ENCODE results near the gene HIVEP2.

The HIVEP2 gene

DNA sequence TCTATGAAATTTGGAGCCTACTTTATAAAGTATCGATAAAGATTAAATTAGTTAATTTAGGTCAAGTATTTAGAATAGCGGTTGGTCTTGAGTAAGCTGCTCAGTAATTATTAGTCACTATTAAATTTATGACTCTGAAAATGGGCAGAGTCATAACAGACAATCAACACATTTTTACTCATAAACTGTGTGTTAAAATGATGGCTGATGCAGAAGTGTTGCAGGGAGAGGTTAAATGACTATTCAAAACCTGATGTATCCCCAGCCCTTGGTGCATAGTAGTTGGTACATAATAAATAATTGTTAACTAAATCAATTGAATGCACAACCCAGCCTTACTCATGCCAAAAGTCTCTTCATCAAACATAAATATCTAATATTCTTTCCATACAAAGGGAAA, 30.6 kb downstream of the HIVEP2 start:
- H3K27ac ChIP-seq (ENCODE audit: low read depth, low read length): no peak overlapping the region
- no peaks in the 10 kb centered on the region for H3K9me3 ChIP-seq (ENCODE audit: low read length)
- H3K27me3 ChIP-seq (ENCODE audit: control insufficient read depth in 1 of 2, insufficient read depth in 2 of 2, low read length in 2 of 2): no peaks in the 10 kb centered on the region

GRCh38 chr6:142913511-142914047, 31.4 kb downstream of the HIVEP2 start:
- Histone ChIP-seq H3K4me3 (ENCODE audit: low read depth in 1 of 2, low read length in 2 of 2) (no peak overlapping the region), H3K36me3 (ENCODE audit: insufficient read depth, low read length) (no peaks in the 10 kb centered on the region), H3K4me1 (ENCODE audit: insufficient read depth, low read length) (no peaks in the 10 kb centered on the region), H3K9me3 (ENCODE audit: low read length) (no peaks in the 10 kb centered on the region), H3K9ac (ENCODE audit: low read length) (no peak overlapping the region), H3K27ac (ENCODE audit: low read depth, low read length) (no peak overlapping the region), H3K27me3 (ENCODE audit: control insufficient read depth in 1 of 2, insufficient read depth in 2 of 2, low read length in 2 of 2) (no peaks in the 10 kb centered on the region)

More for the DNA sequence above, 30.6 kb downstream of the HIVEP2 start:
- no peaks in the 10 kb centered on the region for H3K36me3 ChIP-seq (ENCODE audit: insufficient read depth, low read length)
- H3K4me1 ChIP-seq (ENCODE audit: insufficient read depth, low read length): peaks cover 6% of the 10 kb centered on the region
- H3K4me3 ChIP-seq (ENCODE audit: low read depth in 1 of 2, low read length in 2 of 2): no peak overlapping the region
- no peak overlapping the region for H3K9ac ChIP-seq (ENCODE audit: low read length)

GRCh38 chr6:142913036-142913510, 31.9 kb downstream of the HIVEP2 start:
- Histone ChIP-seq H3K36me3 (ENCODE audit: insufficient read depth, low read length) (no peaks in the 10 kb centered on the region), H3K4me1 (ENCODE audit: insufficient read depth, low read length) (no peaks in the 10 kb centered on the region), H3K9me3 (ENCODE audit: low read length) (no peaks in the 10 kb centered on the region), H3K4me3 (ENCODE audit: low read depth in 1 of 2, low read length in 2 of 2) (no peak overlapping the region), H3K27ac (ENCODE audit: low read depth, low read length) (no peak overlapping the region), H3K9ac (ENCODE audit: low read length) (no peak overlapping the region), H3K27me3 (ENCODE audit: control insufficient read depth in 1 of 2, insufficient read depth in 2 of 2, low read length in 2 of 2) (no peaks in the 10 kb centered on the region)

DNA sequence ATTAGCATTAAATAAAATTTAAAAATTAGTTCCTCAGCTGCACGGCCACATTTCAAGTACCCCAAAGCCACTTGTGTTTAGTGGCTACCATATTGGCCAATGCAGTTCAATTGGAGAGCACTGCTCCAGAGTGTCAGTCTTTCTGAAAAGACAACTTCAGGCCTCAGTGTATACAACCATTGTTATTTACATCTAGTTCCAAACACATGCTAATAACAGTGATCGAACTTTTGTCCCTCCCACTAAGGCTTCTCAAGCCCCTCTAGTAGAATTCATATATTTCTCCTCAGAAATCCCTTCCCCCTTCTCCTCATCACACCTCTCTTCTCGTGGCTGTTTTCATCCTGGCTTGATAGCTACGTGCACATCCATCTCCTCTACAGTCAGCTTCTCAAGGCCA, 32.9 kb downstream of the HIVEP2 start:
- Histone ChIP-seq H3K4me1 (ENCODE audit: insufficient read depth, low read length) (no peaks in the 10 kb centered on the region), H3K36me3 (ENCODE audit: insufficient read depth, low read length) (no peaks in the 10 kb centered on the region), H3K9me3 (ENCODE audit: low read length) (no peaks in the 10 kb centered on the region), H3K27me3 (ENCODE audit: control insufficient read depth in 1 of 2, insufficient read depth in 2 of 2, low read length in 2 of 2) (no peaks in the 10 kb centered on the region), H3K4me3 (ENCODE audit: low read depth in 1 of 2, low read length in 2 of 2) (no peak overlapping the region), H3K9ac (ENCODE audit: low read length) (no peak overlapping the region), H3K27ac (ENCODE audit: low read depth, low read length) (no peak overlapping the region)

- Histone ChIP-seq H3K9ac (ENCODE audit: low read length) (no peak overlapping the region), H3K9me3 (ENCODE audit: low read length) (no peaks in the 10 kb centered on the region), H3K4me1 (ENCODE audit: insufficient read depth, low read length) (no peaks in the 10 kb centered on the region), H3K27me3 (ENCODE audit: control insufficient read depth in 1 of 2, insufficient read depth in 2 of 2, low read length in 2 of 2) (no peaks in the 10 kb centered on the region), H3K36me3 (ENCODE audit: insufficient read depth, low read length) (no peaks in the 10 kb centered on the region), H3K4me3 (ENCODE audit: low read depth in 1 of 2, low read length in 2 of 2) (no peak overlapping the region), H3K27ac (ENCODE audit: low read depth, low read length) (no peak overlapping the region)
Observed at GRCh38 chr6:142911430-142911829, 33.5 kb downstream of the HIVEP2 start.

GRCh38 chr6:142909686-142910085, 35.3 kb downstream of the HIVEP2 start:
- Histone ChIP-seq H3K4me3 (ENCODE audit: low read depth in 1 of 2, low read length in 2 of 2) (no peak overlapping the region), H3K27ac (ENCODE audit: low read depth, low read length) (no peak overlapping the region), H3K9me3 (ENCODE audit: low read length) (no peaks in the 10 kb centered on the region), H3K9ac (ENCODE audit: low read length) (no peak overlapping the region), H3K36me3 (ENCODE audit: insufficient read depth, low read length) (no peaks in the 10 kb centered on the region), H3K4me1 (ENCODE audit: insufficient read depth, low read length) (no peaks in the 10 kb centered on the region), H3K27me3 (ENCODE audit: control insufficient read depth in 1 of 2, insufficient read depth in 2 of 2, low read length in 2 of 2) (no peaks in the 10 kb centered on the region)

DNA sequence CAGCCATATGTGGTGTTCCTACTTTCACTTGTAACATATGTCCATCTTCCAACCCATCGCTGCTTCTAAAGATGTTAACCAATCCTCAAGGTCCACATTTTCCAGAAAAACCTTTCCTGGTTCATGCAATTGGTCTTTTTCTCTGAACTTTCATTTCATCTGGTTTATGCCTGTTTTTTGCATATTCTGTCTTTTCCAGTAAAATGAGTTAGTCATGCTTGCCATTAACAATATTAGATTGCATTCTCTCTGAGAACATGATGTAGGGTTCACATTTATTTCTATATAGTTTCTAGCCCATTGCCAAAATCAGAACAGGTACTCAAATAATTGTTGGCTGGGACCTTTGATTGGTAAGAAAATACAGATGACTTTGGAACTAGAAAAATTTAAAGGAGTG, 36.7 kb downstream of the HIVEP2 start:
- H3K27ac ChIP-seq (ENCODE audit: low read depth, low read length): no peak overlapping the region

DNA sequence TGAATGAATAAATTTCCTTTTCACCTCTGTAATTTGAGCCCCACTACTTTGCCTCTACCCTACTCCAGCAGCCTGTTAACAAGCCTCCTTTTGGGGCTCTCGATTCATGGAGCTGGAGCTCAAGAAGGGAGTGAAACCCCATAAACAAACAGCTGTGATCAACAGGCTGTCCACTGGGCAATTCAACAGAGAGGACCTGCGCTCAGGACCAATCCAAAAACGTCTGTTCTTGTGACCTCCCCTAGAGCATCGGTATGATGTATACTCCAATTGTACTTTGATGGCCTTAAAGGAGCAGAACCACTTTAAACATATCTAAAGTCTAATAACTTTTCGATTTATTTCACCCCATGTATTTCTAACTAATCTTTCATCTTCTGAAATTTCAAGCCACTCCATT, 37.4 kb downstream of the HIVEP2 start:
- Histone ChIP-seq H3K27ac (ENCODE audit: low read depth, low read length) (no peak overlapping the region), H3K4me1 (ENCODE audit: insufficient read depth, low read length) (no peaks in the 10 kb centered on the region), H3K4me3 (ENCODE audit: low read depth in 1 of 2, low read length in 2 of 2) (no peak overlapping the region), H3K27me3 (ENCODE audit: control insufficient read depth in 1 of 2, insufficient read depth in 2 of 2, low read length in 2 of 2) (no peaks in the 10 kb centered on the region), H3K9me3 (ENCODE audit: low read length) (no peaks in the 10 kb centered on the region), H3K36me3 (ENCODE audit: insufficient read depth, low read length) (no peaks in the 10 kb centered on the region), H3K9ac (ENCODE audit: low read length) (no peak overlapping the region)

More for the DNA sequence above, 36.7 kb downstream of the HIVEP2 start:
- Histone ChIP-seq H3K4me1 (ENCODE audit: insufficient read depth, low read length) (no peaks in the 10 kb centered on the region), H3K9ac (ENCODE audit: low read length) (no peak overlapping the region), H3K36me3 (ENCODE audit: insufficient read depth, low read length) (no peaks in the 10 kb centered on the region), H3K9me3 (ENCODE audit: low read length) (no peaks in the 10 kb centered on the region), H3K4me3 (ENCODE audit: low read depth in 1 of 2, low read length in 2 of 2) (no peak overlapping the region), H3K27me3 (ENCODE audit: control insufficient read depth in 1 of 2, insufficient read depth in 2 of 2, low read length in 2 of 2) (no peaks in the 10 kb centered on the region)

DNA sequence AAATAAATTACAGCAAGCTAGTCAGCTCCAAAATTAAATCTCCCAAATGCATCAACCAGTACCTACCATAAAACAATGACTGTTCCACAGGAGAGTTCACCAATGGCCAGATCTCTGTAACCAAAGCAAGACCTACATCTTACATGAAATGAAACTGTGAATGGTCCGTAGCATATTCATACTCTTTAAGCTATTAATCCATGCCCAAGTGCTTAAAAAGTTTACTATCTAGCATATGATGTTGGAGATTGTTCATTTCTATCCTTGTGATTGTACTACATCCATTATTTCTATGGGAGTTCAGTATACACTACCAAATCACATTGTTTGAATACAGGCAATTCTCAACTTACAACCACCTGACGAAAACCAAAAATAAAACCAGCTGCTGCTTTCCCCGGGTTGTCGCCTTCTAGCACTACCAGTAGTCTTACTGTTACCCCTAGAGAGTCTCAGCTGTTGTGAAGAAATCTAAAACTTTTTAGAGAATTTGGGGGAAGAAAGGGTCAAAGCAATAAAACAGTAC, 38.0 kb downstream of the HIVEP2 start:
- Histone ChIP-seq H3K4me3 (ENCODE audit: low read depth in 1 of 2, low read length in 2 of 2) (no peak overlapping the region), H3K9ac (ENCODE audit: low read length) (no peak overlapping the region), H3K4me1 (ENCODE audit: insufficient read depth, low read length) (no peaks in the 10 kb centered on the region), H3K36me3 (ENCODE audit: insufficient read depth, low read length) (no peaks in the 10 kb centered on the region), H3K27ac (ENCODE audit: low read depth, low read length) (no peak overlapping the region), H3K27me3 (ENCODE audit: control insufficient read depth in 1 of 2, insufficient read depth in 2 of 2, low read length in 2 of 2) (no peaks in the 10 kb centered on the region), H3K9me3 (ENCODE audit: low read length) (no peaks in the 10 kb centered on the region)

- no peaks in the 10 kb centered on the region for H3K27me3 ChIP-seq (ENCODE audit: control insufficient read depth in 1 of 2, insufficient read depth in 2 of 2, low read length in 2 of 2)
- no peak overlapping the region for H3K4me3 ChIP-seq (ENCODE audit: low read depth in 1 of 2, low read length in 2 of 2)
- no peaks in the 10 kb centered on the region for H3K36me3 ChIP-seq (ENCODE audit: insufficient read depth, low read length)
- H3K9ac ChIP-seq (ENCODE audit: low read length): no peak overlapping the region
- H3K4me1 ChIP-seq (ENCODE audit: insufficient read depth, low read length): peaks cover 24% of the 10 kb centered on the region
- H3K9me3 ChIP-seq (ENCODE audit: low read length): no peaks in the 10 kb centered on the region
- no peak overlapping the region for H3K27ac ChIP-seq (ENCODE audit: low read depth, low read length)
Observed at GRCh38 chr6:142903812-142904211, 41.2 kb downstream of the HIVEP2 start.

GRCh38 chr6:142902636-142903053, 42.3 kb downstream of the HIVEP2 start:
- Histone ChIP-seq H3K9ac (ENCODE audit: low read length) (no peak overlapping the region), H3K27ac (ENCODE audit: low read depth, low read length) (no peak overlapping the region), H3K36me3 (ENCODE audit: insufficient read depth, low read length) (no peaks in the 10 kb centered on the region), H3K4me3 (ENCODE audit: low read depth in 1 of 2, low read length in 2 of 2) (no peak overlapping the region), H3K4me1 (ENCODE audit: insufficient read depth, low read length) (peaks cover 25% of the 10 kb centered on the region), H3K27me3 (ENCODE audit: control insufficient read depth in 1 of 2, insufficient read depth in 2 of 2, low read length in 2 of 2) (no peaks in the 10 kb centered on the region), H3K9me3 (ENCODE audit: low read length) (no peaks in the 10 kb centered on the region)

DNA sequence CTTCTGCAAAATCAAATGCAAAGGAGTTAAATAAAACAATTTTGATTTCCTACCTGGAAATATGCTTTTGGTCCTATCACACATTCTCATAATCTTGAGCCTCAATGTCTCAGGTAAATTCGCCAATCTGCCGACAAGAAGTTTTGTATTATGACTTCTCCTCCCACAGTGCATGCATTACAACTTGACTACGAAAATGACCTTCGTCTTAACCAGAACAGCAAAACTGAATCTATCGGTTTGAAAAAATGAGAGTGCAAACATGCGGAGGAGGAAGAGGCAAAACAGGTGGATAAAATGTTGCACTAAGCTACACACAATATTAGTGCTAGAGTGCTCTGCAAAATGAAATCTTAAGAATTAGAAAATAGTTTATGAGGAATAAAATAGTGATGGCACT, 43.4 kb downstream of the HIVEP2 start:
- no peak overlapping the region for H3K4me3 ChIP-seq (ENCODE audit: low read depth in 1 of 2, low read length in 2 of 2)
- no peak overlapping the region for H3K9ac ChIP-seq (ENCODE audit: low read length)
- H3K4me1 ChIP-seq (ENCODE audit: insufficient read depth, low read length): peaks cover 25% of the 10 kb centered on the region
- H3K27me3 ChIP-seq (ENCODE audit: control insufficient read depth in 1 of 2, insufficient read depth in 2 of 2, low read length in 2 of 2): no peaks in the 10 kb centered on the region
- no peaks in the 10 kb centered on the region for H3K9me3 ChIP-seq (ENCODE audit: low read length)
- no peaks in the 10 kb centered on the region for H3K36me3 ChIP-seq (ENCODE audit: insufficient read depth, low read length)
- H3K27ac ChIP-seq (ENCODE audit: low read depth, low read length): no peak overlapping the region

All from muscle layer of colon (tissue), 2 donors.